Midbrain (tissue), 1 donor: Measurements from ENCODE around the gene FAM229A.
A peak's percentile ranks its signal among the peaks of the same experiment; 100 is the strongest.
"Not testable (repeated sequence)": the region's sequence is repeated elsewhere in the genome, so short reads cannot be mapped to it uniquely, and the experiment has no call there.

ENCODE experiments used
- DNase-seq: peaks from one replicate; lab custom pipeline; 2025; lab: John Stamatoyannopoulos, UW

The FAM229A gene, protein sequence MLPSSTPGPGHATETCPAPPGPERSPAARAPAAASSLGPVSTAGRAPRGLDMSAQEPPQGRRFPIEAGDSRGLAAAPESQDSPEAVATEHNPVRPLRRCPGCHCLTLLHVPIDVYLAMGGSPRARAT

DNA sequence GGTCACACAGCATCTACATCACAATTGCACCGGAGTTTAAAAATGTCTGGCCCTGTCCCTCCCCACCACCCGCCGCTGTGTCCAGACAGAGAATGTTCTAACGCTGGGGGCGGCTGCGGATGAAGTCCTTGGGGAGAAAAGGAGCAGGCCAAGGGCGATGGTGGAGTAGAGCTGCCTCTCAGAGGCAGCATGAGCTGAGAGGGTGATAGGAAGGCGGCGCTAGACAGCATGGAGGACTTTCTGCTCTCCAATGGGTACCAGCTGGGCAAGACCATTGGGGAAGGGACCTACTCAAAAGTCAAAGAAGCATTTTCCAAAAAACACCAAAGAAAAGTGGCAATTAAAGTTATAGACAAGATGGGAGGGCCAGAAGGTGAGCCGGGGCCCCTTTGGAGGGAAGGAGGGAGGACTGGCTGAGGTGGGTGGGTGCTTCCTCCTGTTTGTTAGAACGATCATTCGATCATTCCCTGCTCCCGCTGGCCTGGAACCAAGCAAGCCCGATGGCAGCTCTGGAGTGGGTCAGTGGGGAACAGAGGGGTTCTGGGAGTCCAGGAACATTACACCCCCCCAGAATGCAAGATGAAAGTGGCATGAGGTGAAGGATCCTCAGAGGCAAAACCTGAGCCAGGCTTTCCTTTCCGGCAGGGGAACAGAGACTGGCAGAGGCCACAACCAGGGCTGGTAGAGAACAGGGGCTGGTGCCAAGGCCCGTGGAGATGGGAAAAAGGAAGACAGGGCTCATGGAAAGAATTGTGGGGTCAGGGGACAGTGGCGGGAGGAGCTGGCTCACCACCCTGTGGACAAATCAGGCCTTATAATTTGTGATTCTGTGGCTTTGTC is at the start of gene FAM229A, which contains the start of gene TSSK3:
TSS of gene FAM229A (minus strand) at position 12 of the 840 bp plus-strand sequence. CDS start 394 bp downstream, outside the sequence.
TSS of gene TSSK3 (plus strand) at position 66 of the 840 bp plus-strand sequence. CDS start at position 229, 163 bp downstream.
- DNase-seq = no peak

DNA sequence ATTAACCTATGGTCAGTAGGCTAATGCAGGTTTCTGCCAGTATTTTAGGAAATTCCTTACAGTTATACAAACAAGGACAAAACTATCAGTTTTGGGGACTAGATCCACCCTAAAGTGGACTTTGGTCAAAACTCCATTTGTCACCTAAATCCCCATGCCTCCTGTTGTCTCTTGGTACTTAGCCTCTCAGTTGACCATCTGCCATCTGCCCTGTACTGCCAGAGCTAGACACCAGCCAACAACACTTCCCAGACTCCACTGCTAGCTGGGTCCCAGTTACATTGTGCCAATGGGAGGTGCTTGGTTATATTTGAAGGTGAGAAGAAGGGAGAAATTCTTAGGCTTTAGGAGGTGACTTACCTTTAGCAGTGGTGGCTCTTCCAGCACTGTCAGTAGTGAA is 49.0 kb upstream of the FAM229A start:
- no peak for DNase-seq

DNA sequence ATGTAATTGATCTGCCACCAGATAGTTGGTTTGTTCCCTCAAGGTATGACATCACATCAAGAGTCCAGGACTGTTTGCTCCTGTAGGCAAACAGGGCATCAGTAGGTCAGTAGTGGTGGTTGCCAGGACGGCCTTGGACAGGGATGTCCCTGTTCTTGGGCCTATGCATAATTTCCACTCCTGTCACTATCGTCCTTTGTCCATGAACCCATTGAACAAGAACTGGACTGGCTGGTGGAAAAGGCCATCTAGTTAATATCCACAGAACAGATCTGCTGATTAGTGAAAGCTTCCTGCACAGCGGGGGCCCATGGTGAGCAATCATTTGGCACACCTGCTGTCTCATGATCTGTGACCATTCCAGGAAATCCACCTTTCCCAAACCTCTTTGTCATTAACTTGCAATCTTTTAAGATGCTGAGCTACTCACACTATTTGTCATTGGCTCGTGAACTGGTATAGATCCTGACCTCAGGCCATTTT is 44.4 kb upstream of the FAM229A start:
- DNase-seq = no peak

DNA sequence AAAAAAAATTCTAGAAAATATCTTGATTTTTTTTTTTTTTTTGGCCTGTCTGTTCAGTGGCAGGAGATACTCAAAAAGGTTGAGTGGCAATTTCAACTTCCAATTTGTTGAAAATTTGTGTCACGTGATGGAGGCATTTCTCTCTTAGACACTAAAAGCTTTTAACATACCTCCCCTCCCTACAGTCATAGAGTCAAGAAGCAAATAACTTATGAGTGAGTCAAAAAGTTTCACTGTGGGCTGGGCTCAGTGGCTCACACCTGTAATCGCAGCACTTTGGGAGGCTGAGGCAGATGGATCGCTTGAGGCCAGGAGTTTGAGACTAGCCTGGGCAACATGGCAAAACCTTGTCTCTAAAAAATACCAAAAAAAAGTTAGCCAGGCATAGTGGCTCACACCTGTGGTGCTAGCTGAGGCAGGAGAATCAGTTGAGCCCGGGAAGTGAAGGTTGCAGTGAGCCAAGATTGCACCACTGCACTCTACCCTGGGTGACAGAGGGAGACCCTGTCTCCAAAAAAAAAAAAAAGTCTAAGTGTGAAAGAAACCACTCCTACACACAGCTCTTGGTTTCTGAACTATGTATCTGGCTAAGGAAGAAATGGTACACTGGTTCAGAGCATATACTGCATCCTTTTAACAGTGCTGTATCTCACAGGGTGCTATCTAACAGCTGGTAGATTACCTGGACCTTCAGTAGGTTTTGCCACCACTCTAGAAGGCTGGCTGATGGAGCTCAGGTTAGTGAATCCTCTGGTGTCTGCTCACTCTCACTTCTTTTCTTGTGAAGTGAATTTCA is 43.6 kb upstream of the FAM229A start:
- no peak for DNase-seq

DNA sequence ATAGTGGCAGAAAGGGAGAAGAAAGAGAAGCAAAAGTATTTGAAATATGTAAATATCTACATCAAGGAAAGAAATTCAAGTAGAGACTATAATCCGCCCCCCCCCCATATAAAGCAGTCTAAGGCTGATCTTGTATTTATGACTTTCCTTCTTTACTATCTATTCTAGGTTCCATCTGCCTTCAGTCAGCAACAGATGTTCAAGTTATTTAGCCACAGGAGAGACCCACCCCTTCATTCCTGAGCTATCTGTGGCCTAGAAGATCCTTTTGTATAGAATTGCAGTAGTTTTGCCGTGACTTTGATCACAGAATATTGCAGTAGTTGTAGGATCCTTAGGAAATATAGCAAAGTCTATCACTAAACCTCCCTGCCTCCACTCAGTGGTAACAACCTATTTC is 42.7 kb upstream of the FAM229A start:
- DNase-seq = no peak

DNA sequence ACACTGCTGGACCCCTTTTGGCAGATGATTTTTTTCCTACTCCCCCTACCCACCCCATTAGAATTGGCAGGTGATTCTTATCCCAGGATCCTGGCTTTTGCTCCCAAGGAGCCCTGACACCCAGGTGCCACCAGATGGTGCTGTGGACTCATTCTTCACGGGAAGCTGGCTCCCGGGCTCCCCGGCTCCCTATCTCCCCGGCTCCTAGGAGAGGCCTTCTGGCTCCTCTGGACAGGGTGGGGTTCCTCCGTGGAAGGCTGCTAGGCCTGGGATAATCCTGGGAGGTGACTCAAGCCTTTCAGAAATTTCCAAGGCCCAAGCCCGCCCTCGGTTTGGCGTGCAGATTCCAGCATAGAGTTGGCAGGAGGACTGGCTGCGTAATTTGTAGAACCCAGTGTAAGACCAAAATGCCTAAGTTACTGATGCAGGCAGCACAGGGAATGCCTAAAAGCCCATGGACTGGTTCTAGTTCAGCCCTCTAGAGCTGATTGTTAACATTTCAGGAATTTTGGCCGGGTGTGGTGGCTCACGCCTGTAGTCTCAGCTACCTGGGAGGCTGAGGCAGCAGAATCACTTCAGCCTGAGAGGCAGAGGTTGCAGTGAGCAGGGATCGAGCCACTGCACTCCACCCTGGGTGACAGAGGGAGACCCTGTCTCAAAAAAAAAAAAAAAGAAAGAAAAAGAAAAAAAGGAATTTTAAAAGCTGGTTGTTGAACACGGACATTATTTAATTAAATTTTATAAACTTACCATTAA is 38.8 kb upstream of the FAM229A start:
- DNase-seq = peak; percentile 85

DNA sequence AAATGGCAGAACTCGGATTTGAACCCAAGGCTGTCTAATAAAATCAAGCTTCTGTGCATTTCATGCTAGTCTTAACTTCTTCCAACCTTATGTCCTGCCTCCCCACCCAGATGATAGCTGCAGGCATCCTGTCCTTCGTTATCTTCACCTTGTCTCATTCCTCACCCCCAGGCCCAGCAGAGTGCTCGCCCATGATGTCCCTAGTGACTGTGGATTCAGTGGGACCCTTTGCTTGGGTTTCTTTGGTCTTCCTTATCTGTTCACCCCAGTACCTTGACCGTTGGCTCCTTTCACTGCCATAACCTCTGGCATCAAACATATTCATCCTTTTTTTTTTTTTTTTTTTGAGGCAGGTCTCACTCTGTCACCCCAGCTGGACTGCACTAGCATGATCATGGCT is 37.6 kb upstream of the FAM229A start:
- DNase-seq = no peak

DNA sequence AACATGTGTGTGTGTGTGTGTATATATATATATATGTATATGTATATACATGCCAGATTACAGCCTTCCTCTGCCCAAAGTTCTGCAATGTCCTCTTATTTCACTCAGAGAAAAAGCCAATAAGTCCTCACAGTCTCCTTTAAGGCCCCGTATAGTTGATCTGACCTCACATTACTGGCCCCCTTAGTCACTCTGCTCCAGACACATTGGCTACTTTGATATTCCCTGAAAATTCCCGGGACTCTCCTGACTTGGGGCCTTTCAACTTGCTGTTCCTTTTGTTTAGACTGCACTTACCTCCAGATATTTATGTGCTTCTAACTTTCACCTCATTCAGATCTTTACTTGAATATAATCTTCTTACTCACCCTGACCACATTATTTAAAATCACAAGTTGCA is 36.1 kb upstream of the FAM229A start:
- no peak for DNase-seq

DNA sequence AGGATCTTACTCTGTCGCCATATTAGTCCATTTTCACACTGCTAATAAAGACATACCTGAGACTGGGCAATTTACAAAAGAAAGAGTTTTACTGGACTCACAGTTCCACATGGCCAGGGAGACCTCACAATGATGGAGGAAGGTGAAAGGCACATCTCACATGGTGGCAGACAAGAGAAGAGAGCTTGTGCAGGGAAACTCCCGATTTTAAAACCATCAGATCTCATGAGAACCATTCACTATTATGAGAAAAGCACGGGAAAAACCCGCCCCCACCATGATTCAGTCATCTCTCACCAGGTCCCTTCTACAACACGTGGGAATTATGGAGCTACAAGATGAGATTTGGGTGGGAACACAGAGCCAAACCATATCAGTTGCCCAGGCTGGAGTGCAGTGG is 34.2 kb upstream of the FAM229A start:
- DNase-seq = not testable (repeated sequence)

DNA sequence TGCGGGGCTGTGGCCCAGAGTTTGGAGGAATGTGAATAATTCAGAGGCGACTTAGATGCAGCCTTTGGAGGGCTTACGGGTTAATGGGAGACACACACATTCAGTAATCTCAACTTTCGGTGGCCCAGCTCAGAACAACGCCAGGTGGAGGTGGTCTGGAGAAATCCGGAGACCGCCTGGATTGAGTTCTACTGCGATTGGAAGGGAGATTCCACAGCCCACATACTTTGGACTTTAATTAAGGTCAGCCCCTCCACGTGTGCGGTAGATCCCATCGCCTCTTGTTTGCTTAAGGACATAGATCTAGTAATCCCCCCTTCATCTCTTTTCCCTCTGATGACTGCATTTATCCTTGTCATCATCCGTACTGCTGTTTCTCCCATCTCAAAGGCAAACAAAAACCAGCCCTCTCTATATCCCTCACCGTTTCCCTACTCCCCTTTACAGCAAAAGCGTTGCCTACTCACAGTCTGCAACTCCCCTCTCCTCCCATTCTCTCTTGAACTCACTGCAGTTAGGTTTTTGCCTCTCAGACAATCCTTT is 32.7 kb upstream of the FAM229A start:
- no peak for DNase-seq

DNA sequence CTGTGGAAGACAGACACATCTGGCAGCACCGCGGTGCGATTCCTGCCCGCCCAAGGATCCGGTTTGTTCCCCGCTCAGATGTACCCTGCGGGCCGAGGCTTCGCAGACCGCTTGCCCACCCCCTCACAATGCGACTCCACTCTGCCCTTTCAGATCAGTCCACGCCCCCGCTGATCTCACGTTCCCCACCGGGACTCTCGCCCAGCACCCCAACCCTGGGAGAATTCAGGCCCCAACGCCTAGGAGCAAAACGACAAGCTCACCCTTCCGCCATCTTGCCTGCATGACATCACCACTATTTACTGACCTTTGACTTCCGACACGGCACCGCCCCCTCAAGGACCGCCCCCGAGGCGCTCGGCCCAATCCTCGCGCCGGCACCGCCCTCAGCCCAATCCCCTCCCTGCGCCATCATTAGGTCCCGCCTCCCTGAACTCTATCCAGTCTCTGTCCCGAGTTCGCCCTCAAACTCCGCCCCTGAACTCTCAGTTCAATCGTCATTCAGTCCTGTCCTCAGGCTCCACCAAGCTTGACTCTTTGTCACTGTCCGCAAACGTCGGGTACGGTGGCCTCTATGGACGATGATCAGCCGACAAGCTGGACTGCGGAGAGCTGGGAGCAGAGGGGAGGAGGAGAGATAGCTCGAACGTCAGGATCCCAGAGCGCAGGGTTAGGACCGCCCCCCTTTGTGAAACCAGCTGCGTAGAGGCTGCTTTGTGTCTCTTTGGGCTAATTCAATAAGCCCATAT is 32.0 kb upstream of the FAM229A start, which contains the start of gene BSDC1:
TSS of gene BSDC1 (minus strand) at position 301 of the 749 bp plus-strand sequence. CDS start at position 274, 27 bp downstream.
- peak; percentile 99 for DNase-seq

DNA sequence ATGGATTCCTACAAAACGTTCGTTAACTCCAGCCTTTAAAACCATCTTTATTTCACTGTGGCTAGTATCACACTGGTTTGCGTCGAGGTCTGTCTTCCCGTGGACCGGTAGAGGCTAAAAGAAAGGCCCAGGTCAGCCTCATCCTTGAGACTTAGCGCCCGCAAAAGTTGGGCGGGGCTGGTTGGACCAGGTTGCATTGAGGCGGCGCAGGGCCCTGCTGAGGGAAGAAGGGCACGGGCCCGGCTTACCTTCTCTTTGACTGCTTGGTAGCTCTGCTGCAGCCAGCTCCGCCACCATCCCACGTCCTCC is 31.5 kb upstream of the FAM229A start:
- DNase-seq = no peak

DNA sequence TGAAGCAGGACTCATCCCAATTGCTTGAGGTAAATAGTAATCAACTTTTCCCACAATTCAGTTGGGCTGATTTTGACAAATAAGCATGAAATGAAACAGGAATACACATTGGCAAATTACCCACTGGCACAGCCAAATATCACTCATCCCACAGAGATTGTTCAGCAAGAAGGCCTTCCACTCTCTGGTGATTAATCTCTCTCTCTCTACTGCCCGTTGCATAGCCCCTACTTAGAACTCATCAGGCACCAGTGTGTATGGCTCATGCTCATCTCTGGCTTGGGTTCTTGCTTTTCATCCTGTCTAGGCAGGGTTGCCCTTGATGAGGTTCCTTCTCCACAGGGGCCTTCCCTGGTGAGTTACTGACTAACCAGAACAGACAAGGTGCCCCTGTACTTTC is 30.9 kb upstream of the FAM229A start:
- DNase-seq = no peak

DNA sequence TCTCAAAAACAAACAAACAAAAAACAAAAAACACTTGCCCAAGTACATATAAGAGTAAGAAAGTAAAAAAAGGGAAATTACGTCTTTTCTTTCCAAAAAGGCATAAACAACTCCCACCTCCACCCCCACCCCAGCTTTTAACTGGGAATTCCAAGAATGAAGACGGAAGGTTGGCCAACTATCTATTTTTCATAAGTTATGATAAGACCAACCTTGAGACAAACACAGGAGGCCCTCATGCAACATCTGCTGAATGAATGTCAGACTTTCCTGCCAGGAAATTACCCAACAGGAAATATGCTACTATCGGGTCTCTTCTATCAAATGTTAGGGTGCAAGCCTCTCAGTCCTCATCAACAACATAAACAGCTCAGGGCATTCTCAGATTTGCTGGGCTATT is 30.0 kb upstream of the FAM229A start:
- DNase-seq = no peak

DNA sequence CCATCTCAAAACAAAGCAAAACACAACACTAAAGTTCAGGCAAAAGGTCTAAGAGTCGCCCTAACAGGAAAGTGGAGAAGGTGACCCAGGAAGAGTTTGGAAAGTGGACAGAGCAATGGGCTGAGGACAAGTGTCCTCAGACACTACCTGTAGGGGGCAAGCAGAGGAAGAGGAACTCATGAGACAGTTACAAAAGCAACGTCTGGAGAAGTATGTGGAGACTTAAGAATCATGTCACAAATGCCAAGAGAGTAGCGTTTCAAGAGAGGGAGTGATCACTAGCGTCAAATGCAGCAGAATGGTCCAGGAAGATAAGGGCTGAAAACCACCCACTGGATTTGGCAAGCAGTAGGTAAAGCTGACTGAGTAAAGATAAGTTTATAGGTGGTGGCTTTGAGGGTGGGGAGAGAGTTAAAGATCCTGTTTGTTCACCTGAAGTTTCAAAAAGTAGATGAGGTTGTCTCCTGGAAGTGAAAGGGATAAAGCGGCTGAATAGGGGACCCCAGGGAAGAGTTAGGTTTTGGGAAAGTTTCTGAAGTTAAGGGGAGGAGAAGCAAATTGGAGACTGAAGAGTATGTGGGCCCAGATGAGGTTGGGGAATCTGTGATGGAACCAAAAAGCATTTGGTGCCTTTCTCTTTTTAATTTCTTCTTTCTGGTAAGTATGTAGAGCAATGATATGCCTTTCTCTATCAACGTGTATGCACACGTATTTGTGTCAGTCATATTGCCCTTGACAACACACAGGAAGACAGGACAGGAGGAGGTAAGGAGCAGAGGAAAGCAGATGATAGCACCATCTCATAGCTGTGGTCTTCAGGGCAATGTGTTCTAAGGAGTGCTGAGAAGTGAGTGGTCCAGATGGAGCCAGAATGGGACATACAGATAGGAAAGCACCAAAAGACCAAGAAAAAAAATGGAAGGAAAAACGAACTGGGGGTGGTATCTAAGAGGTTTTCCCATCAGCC is 28.9 kb upstream of the FAM229A start:
- DNase-seq = no peak

DNA sequence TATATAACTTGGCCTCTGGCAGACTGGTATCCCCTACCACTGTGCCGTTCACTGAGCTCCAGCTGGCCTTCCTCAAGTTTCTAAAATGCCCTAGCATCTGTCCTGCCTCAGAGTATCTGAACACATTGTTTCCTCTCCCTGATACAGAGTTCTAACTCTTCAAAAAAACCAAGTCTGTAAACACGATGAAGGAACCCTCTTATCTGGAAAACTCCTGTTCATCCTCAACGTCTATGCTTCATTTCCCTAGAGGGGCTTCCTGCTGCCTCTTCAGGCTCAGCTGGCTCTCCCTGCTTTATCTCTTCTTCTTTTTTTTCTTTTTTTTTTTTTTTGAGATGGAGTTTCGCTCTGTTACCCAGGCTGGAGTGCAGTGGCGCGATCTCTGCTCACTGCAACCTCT is 26.4 kb upstream of the FAM229A start:
- no peak for DNase-seq

DNA sequence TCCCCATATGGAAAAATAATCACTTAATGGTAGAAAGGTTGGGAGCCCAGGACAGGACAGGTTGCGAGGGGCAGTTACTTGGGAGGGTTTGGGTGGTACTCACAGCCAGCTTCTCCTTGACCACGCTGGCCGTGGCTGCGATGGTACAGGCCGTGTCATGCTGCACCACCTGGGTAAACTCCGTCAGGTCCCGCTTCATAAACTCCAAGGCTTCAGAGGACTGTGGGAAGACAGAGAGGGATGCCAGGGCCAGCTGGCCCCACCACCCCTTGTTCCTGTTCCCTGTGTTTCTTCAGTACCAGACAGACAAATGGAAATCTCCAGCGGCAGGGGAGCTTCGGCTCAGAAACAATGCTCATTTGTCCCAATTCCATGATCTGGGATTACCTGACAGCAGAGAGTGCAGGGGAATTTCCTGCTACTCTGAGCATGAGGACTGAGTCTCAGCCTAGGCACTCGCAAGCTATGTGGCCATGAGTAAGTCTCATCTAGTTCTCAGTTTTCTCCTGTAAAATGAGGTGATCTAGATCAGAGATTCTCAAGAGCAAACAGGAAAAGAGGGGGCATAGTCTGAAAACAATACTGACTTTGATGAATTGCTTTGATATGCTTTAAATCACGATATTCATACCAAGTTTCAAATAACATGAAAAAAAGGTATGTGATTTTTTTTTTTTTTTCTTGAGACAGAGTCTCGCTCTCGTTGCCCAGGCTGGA is 24.5 kb upstream of the FAM229A start:
- DNase-seq = no peak

DNA sequence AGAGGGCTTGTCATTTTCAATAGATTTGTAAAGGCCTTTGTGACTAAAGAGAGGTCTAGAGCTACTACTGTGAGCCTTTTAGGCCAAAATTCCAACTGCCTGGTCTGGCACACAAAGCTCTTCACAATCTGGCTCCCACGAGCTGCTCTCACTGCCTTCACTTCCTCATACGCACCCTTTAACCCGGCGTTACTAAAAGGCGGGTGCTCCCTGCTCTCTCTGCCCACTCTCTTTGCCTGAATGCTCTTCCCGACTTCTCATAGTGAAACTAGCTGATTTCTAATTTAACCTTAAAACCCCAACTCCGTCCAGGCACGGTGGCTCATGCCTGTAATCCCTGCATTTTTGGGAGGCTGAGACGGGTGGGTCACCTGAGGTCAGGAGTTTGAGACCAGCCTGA is 17.8 kb upstream of the FAM229A start:
- DNase-seq = no peak
